ENCODE data around the gene HBE1.

HBE1 gene

GRCh38 chr11:5232176-5232575 is 37.6 kb downstream of the HBE1 start:
- DNase-seq, result no peak

GRCh38 chr11:5231111-5231510 is 38.6 kb downstream of the HBE1 start:
- DNase-seq, result no peak

GRCh38 chr11:5230266-5230665 is 39.5 kb downstream of the HBE1 start:
- no peak for DNase-seq

GRCh38 chr11:5229796-5230195 is 39.9 kb downstream of the HBE1 start:
- no peak for DNase-seq

- no peak for DNase-seq
These were observed 40.4 kb downstream of the HBE1 start for GRCh38 chr11:5229356-5229755.

GRCh38 chr11:5228124-5228523 is 41.6 kb downstream of the HBE1 start:
- DNase-seq, result no peak

GRCh38 chr11:5227681-5228080 is 42.1 kb downstream of the HBE1 start:
- no peak for DNase-seq

- DNase-seq, result no peak
These were observed 42.9 kb downstream of the HBE1 start, which contains the start of gene HBB for GRCh38 chr11:5226732-5227310. TSS of gene HBB (minus strand) at chr11:5227071. CDS start at chr11:5227021, 50 bp downstream.

GRCh38 chr11:5225480-5225871 is 44.3 kb downstream of the HBE1 start:
- DNase-seq, result no peak

GRCh38 chr11:5224538-5225479 is 44.9 kb downstream of the HBE1 start:
- no peak for DNase-seq

- no peak for DNase-seq
These were observed 46.1 kb downstream of the HBE1 start for GRCh38 chr11:5223686-5224085.

GRCh38 chr11:5223146-5223545 is 46.6 kb downstream of the HBE1 start:
- DNase-seq, result no peak
